ENCODE data around the gene RBM17. TPM values are rescaled to one million over a fixed set of nuclear protein-coding genes. Genes with fewer than 3 reads are reported as not detected.

The RBM17 gene
- total RNA-seq, 6 experiments from 2014 or later, result 11.9 to 40.6 (median 28.1) TPM

DNA sequence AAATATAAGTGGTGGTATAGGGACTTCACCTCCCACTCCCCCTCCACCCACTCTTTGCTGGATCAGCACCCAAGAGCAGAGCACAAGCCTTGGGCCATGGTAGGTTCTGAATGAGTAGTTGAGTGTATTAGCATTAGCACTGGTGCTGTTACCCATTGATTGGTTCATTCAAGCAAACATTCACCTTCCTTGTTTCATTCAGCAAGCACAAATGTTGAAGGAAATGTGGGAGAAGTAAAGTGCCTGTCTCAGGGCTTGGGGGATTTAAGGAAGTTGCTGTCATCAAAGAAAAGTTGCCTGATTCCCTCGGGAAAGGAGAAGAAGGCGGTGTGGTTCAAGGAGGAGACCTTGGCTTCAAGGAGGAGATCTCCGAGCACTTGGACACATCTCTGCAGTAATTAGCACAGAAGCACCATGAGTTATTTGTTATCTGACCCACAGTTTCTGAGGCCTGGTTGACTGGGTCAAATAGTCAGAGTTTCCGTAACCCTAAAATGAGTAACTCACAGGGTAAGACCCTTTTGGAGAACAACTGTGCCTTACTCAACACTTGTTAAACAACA is 44.0 kb upstream of the RBM17 start:
- WGBS (ENCODE audit: insufficient coverage, low coverage, low lambda C conversion rate, missing lambda C conversion rate), result 70% methylated on average over 3 of the region's 4 CpGs
- H3K27me3 ChIP-seq, result no peaks in the 10 kb centered on the region
- no peaks in the 10 kb centered on the region for H3K4me1 ChIP-seq
- no peak for DNase-seq
- H3K4me3 ChIP-seq, result no peak overlapping the region
- no peak for ATAC-seq
- H3K36me3 ChIP-seq, result no peaks in the 10 kb centered on the region
- intact Hi-C loops (cut with DNase I), result no loop called here
- no peak overlapping the region for H3K27ac ChIP-seq
- no peaks in the 10 kb centered on the region for H3K9me3 ChIP-seq
- TF ChIP-seq POLR2A (IDR thresholded peaks at IDR 0.05), result no peak
- TF ChIP-seq, protein P1, sequence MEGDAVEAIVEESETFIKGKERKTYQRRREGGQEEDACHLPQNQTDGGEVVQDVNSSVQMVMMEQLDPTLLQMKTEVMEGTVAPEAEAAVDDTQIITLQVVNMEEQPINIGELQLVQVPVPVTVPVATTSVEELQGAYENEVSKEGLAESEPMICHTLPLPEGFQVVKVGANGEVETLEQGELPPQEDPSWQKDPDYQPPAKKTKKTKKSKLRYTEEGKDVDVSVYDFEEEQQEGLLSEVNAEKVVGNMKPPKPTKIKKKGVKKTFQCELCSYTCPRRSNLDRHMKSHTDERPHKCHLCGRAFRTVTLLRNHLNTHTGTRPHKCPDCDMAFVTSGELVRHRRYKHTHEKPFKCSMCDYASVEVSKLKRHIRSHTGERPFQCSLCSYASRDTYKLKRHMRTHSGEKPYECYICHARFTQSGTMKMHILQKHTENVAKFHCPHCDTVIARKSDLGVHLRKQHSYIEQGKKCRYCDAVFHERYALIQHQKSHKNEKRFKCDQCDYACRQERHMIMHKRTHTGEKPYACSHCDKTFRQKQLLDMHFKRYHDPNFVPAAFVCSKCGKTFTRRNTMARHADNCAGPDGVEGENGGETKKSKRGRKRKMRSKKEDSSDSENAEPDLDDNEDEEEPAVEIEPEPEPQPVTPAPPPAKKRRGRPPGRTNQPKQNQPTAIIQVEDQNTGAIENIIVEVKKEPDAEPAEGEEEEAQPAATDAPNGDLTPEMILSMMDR (IDR thresholded peaks at IDR 0.05), result no peak

DNA sequence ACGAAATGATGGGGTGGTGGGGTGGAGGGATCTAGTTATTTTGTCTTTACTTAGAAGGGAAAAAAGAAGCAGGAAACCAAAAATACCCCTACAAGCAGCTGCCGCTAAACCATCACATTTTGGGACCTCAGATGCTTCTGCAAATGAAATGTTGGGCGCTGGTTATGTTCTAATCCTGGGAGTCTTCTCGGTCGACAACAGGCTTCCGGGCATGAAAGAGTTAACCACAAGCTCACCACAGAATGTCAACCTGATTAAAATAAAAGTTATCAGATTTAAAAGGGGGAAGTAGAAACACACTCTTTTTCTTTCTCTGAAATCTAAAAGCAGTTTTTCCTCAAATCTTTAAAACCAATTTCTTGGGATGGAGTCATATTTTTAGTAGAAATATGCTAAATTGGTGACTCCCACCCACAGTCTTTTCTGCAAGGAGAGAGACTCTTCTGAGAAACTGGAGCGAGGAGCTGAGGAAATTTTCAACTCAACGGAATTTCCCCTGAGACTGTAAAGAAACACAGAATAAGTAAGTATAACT is 43.5 kb upstream of the RBM17 start:
- Histone ChIP-seq H3K27me3 (no peaks in the 10 kb centered on the region), H3K9me3 (no peaks in the 10 kb centered on the region), H3K27ac (no peak overlapping the region), H3K36me3 (no peaks in the 10 kb centered on the region), H3K4me1 (peaks cover 0 to 2% (median 0%) of the 10 kb centered on the region in 4 donors), H3K4me3 (no peak overlapping the region)
- TF ChIP-seq, protein P1 (IDR thresholded peaks at IDR 0.05), result no peak
- no peak for TF ChIP-seq POLR2A (IDR thresholded peaks at IDR 0.05)
- ATAC-seq (no peak), DNase-seq (no peak)
- WGBS (ENCODE audit: insufficient coverage, low coverage, low lambda C conversion rate, missing lambda C conversion rate), result 41% methylated on average over 8 of the region's 8 CpGs
- intact Hi-C loops (cut with DNase I), result no loop called here

DNA sequence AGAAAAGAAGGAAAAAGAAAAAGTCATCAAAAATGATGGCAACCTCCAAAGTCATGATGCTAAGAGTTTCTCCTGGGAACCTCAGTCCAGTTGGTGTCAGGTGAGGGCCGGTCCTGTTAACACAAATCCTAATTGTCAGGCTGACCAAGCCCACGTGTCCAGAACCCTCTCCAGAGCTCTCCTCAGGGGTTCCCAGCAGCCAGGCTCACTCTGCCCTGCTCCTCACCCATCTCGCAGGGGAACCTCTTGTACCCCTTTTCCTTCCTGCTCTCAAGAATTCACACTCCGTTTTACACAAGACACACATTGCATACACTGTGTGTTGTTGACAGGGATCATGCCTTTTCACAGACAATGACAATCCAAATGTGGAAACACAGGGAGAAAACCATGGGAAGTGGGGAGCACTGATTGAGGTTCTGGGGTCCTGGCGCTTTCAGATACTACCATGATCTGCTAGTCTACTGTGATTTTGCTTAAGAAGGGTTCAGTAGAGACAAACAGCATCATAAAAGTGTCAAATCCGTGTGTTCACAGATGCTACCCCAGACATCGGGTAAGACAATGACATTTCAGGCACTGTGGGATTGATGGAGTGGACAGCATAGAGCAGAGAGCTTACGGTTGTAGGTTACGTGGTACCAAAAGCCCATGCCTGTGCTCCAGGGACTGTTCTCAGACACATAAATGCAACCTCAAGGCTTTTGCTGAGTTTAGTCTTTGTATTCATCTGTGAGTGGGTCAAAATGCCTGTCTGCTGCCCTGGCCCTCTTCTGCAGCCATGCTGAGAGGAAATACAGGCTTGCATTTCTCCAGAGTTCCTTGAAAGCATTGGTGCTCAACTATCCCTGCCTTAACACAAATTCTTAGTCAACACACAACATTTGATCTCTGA is 42.7 kb upstream of the RBM17 start:
- no peaks in the 10 kb centered on the region for H3K9me3 ChIP-seq
- DNase-seq, result no peak
- H3K27ac ChIP-seq, result no peak overlapping the region
- peaks cover 0 to 6% (median 0%) of the 10 kb centered on the region in 4 donors for H3K4me1 ChIP-seq
- 63% methylated on average over 8 of the region's 9 CpGs for WGBS (ENCODE audit: insufficient coverage, low coverage, low lambda C conversion rate, missing lambda C conversion rate)
- H3K27me3 ChIP-seq, result no peaks in the 10 kb centered on the region
- no peak for ATAC-seq
- H3K4me3 ChIP-seq, result no peak overlapping the region
- no peak for TF ChIP-seq POLR2A (IDR thresholded peaks at IDR 0.05)
- TF ChIP-seq, protein P1 (IDR thresholded peaks at IDR 0.05), result no peak
- no peaks in the 10 kb centered on the region for H3K36me3 ChIP-seq
- intact Hi-C loops (cut with DNase I), result no loop called here

DNA sequence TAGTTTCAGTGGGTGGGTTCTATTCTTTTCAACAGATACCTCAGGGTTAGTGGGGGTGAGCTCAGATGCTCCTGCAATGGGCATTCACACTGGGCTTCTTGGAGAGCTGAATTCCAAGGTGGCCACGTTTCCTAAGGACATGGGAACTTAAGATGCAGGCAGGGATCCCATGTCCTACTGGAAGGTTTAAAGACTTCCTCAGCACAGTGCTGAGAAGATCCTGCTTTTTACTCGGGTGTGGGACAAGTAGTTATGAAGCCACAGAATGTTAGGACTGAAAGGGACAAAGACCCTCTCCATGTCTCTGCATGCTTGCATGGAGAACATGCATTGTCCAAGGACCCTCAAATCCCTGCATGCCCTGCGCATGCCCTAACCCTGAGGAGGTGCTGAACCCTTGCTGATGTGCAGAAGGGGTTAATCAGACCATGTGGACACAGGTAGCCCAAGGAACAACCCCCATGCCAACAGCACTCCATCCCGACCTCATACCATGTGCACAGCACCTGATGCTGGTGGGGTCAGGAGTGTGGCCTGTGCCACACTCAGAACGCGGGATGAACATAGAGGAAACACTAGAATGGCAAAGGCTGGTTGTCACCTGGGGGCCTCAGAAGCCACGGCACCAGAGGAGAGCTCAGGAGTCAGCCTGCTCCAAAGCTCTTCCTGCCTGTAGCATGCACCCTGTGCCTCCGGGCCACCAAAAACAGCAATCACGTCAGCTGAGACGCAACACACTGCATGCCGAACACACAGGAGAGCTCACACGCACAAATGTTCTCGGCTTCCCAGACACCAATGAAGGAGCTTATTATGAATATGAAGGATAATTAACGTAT is 41.8 kb upstream of the RBM17 start:
- WGBS (ENCODE audit: insufficient coverage, low coverage, low lambda C conversion rate, missing lambda C conversion rate), result 73% methylated on average over 12 of the region's 14 CpGs
- no peak for ATAC-seq

More for the DNA sequence above, 41.8 kb upstream of the RBM17 start:
- no peak overlapping the region for H3K27ac ChIP-seq
- intact Hi-C loops (cut with DNase I), result no loop called here
- DNase-seq, result no peak
- no peaks in the 10 kb centered on the region for H3K9me3 ChIP-seq
- TF ChIP-seq, protein P1 (IDR thresholded peaks at IDR 0.05), result no peak
- no peak for TF ChIP-seq POLR2A (IDR thresholded peaks at IDR 0.05)
- H3K36me3 ChIP-seq, result no peaks in the 10 kb centered on the region
- no peaks in the 10 kb centered on the region for H3K27me3 ChIP-seq
- peaks cover 0 to 10% (median 0%) of the 10 kb centered on the region in 4 donors for H3K4me1 ChIP-seq
- no peak overlapping the region for H3K4me3 ChIP-seq
